HG02588 (cell line): Measurements from ENCODE around the gene FOCAD.
"Not testable (repeated sequence)": the region's sequence is repeated elsewhere in the genome, so short reads cannot be mapped to it uniquely, and the experiment has no call there.

ENCODE experiments used
- ATAC-seq: cut with Tn5 transposase; IDR thresholded peaks from one replicate; pipeline ENCODE4 v1.9.1; 2021; ENCODE audit warnings: mild to moderate bottlenecking, moderate library complexity; ENCODE audit not compliant: unreplicated experiment

Gene FOCAD, protein sequence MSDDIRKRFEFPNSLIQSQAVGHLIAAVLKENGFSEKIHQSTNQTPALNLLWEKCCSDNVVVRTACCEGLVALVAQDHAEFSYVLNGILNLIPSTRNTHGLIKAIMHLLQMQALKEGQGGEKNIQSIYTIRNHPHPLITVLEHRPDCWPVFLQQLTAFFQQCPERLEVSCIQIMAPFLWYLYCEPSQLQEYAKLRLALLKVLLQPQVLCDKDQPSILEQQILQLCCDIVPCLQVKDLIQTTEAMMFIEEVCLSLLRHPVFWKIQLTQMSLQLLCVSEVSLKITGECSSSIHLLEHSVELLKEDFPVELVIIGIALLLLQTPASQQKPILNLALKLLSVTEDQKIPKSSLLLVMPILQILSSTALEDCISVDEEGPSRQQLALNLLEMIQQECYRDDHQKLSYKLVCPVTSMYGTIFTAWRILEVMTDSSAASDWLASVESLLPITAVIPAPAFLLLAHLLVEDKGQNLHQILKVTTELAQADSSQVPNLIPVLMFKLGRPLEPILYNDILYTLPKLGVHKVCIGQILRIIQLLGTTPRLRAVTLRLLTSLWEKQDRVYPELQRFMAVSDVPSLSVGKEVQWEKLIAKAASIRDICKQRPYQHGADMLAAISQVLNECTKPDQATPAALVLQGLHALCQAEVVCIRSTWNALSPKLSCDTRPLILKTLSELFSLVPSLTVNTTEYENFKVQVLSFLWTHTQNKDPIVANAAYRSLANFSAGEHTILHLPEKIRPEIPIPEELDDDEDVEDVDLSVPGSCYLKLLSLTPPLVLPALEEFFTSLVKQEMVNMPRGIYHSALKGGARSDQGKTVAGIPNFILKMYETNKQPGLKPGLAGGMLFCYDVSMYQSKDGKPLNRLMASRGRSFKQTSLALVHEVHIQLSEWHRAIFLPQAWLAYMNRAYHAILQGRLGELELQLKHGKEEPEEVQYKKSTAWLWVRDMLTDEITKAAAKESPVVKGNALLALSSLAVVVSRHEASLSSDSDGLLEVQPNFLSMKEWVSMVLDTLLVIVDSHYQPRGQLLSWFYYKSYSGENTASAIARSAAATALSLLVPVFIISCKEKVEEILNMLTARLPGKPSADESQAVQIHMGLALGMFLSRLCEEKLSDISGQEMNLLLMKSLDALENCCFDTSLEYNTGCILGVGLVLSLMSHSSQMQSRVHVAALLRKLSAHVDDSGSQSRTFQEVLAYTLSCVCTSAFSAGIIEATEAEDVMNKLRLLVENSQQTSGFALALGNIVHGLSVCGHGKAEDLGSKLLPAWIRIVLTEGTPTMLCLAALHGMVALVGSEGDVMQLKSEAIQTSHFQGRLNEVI (N-terminal part only)

DNA sequence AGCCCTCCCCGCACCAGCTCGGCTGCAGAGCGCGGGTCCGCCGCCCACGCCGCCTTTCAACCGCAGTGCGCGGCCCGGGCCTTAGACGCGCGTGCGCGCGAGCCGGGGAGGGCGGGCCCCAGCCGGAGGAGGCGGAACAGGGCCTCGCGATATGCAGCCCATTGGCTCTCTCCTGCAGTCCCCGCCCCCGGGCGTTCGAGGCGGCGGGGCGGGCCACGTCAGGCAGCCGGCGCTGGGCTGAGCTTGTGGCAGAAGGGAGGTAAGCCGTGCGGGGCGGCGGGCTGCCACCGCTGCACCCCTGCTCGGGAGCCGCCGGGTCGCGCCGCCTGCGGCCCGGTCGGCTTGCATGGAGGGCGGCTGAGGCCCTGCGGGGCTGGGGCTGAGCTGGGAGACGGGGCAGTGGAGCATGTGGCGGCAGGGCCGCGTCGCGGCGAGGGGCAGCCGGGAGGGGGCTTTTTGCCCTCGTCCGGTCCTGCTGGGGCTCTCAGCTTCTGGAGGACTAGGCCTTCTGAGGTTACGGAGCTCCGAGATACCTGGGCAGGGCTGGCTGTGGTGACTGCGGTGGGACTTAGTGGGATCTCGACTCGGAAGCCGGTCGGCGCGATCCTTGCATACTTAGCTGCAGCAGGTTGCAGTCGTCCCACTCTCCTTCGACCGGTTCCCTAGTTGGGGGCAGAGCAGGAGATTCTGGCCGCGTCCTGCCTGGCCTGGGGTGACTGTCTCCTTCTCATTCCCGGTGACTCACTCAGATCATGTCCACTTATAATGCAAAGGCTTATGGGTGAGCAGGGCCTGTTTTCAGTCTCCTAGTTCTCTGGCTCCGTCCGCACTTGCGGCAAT lies at the start of gene FOCAD:
Gene FOCAD (plus strand): TSS at position 225 of the 840 bp plus-strand sequence. CDS start 31,095 bp downstream, outside the sequence.
- ATAC-seq, result peak; percentile 99

DNA sequence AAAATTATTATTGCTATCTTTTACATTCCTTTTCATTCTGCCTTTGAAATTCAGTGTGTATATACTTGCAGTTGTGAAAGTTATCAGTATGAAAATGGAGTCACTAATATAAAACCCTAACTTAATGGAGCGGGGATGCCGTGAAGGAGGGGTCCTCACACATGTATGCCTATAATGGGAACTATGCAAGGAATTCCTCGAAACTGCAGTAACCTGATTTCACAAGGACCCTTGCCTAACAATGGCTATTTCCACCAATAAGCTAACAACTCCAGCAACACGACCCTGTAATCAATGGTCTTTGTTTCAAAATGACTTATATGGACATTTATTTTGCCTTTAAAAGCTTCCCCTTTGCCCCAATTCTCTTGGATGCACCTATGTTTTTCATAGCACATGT lies 49.2 kb upstream of the FOCAD start:
- ATAC-seq, result no peak

DNA sequence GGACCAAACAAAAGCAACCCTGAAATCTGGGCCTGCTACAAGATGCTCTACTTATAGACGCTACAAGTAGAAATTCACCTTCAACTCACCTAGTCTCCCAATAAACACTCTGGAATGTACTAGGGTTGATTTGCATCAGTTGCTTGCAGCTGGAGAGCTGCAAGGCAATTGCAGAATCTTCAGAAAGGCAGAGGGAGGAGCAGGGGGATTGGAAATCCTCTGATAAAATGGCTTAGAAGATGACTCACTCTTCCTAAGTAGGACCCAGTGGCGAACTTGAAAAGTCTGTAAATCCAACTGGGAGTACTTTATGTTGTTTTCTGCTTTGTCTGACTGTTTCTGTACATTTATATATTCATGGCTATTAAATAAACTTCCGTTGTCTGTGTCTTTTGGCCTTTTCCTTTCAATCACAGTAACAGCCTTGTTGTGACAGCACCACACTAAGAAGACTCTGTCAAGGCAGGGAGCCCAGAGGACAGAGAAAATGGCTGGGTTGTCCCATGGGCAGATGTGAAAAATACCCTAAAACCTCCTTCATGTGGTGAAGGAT lies 47.1 kb upstream of the FOCAD start:
- ATAC-seq, result no peak

DNA sequence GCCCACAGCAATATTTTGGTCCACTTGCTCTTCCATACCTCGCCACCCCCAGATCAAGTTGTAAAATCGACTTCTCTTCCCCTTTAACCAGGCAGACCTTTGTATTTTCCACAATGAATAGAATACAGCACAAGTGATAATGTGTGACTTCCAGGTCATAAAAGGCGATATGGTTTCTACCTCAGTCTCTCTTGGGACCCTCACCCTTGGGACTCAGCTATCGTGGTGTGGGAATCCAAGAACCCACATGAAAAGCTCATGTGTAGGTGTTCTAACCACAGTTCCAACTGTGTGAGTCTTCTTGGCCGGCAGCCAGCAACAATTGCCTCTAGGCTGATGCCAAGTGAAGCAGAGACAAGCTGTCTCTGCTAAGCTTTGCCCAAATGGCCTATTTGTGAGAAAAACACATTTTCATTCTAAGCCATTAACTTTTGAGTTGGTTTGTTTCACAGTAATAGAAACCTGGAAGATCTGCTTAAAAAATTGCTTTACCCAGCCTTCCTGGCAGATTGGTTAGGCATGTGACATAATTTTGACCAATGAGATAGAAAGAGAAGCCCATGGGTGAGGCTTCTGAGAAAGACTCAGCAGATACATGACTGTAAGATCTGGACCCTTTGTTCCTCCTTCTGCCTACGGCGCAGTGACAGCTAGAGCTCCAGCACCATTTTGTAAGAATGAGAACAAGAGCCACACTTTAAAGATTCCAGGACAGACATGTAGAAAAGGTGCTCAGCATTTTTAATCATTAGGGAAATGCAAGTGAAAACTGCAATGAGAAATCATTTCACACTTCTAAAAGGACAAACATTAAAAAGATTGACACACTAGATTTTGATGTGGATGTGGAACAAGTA lies 43.5 kb upstream of the FOCAD start:
- peak; percentile 84 for ATAC-seq

DNA sequence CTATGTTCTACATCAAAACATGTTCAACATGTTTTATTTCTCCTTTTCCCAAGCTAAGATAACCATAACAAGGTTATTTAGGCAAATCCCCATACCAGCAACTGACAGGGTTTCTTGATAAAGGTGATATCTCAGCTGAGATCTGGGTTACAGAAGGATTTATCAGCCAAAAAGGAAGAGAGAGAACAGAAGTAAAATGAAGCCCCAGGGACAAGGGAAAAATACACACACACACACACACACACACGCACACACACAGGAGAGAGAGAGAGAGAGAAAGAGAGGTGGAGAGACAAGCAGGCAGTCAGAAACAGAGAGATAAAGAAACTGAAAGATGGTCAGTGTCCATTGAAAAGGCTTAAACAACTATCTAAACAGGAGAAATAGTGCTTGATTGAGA lies 42.0 kb upstream of the FOCAD start:
- ATAC-seq, result no peak

DNA sequence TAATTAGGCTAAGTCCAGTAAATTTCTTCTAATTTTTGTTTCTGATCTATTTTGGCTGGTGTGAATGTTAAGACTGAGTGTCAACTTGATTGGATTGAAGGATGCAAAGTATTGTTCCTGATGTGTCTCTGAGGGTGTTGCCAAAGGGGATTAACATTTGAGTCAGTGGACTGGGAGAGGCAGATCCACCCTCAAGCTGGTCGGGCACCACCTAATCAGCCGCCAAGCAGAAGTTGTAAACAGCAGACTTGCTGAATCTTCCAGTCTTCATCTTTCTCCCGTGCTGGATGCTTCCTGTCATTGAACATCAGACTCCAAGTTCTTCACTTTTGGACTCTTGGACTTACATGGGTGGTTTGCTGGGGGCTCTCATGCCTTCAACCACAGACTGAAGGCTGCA lies 40.4 kb upstream of the FOCAD start:
- ATAC-seq, result no peak

DNA sequence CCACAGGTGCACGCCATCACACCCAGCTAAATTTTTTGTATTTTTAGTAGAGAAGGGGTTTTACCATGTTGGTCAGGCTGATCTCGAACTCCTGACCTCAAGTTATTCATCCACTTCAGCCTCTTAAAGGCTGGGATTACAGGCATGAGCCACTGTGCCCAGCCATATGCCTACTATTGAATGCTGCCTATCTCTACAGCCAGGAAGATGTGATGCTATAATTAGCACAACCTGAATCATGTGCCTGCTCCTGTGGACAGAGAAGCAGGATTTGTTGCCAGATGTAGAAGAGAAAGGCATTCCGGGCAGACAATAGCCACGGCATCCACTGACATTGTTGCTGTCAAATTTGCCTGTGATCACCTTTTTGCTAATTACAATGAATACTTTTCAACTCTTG lies 37.4 kb upstream of the FOCAD start:
- ATAC-seq, result no peak

DNA sequence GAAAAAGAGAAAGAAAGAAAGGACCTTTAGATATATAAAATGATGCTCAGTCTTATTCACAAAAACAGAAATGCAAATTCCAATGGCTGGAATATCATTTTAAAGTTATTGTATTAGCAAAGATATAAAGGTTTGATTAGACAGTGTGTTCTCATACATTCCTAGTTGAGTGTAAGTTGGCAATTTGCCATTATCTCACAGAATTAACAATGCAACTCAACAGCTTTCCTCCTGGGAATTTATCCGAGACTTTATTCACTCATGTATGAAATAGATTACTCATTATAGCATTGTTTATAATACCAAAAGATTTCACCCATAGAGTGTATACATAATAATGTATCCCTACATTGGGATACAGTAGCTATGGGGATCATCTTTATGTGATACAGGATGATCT lies 34.7 kb upstream of the FOCAD start:
- no peak for ATAC-seq

DNA sequence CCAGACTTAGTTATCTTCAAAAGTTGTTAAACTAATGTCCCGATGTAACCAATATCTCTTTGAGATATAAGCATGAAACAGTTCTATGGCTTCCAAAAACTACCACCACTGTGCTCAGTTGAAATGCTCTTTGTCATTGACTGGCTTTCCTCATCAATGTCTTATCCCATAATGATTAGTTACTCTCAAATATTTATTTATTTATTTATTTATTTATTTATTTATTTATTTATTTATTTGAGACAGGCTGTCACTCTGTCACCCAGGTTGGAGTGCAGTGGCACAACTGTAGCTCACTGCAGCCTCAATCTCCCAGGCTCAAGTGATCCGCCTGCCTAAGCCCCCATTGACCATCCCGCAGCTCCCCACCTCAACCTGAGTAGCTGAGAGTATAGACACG lies 33.7 kb upstream of the FOCAD start:
- no peak for ATAC-seq

DNA sequence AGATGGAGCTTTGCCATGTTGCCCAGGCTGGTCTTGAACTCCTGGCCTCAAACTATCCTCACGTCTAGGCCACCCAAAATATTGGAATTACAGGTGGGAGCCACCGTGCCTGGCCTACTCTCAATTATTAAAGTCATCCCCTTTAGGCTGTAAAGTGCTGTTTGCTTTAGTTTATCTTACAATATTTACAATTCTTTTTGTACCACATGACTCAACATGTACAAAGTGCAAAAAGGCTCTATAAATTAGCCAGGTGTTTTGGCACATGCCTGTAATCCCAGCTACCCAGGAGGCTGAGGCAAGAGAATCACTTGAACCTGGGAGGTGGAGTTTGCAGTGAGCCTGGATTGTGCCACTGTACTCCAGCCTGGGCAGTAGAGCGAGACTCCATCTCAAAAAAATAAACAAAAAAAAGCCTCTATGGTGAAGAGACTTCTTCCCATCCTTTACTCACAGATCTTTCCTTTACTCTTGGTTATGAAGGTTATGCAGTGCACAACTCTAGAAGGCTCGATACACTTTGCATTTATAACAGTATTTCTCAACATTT lies 33.2 kb upstream of the FOCAD start:
- no peak for ATAC-seq

DNA sequence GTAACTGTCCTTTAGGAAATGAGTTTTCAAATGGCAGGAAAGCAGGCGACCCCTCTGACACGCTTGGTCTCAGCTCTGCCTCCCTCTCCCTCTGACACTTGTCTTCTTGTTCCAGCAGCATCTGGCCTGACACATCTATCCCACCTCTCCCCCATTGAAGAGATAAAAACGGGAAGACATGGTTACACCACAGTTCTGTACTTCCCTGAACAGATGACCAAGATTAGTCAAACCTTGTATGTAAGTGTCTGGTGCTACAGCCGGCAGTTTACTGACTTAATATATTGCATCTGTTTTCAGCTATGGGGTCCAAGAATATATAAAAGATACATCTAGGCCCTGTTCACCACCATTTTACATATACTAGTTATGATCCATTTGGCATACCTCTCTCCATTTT lies 32.1 kb upstream of the FOCAD start:
- no peak for ATAC-seq

DNA sequence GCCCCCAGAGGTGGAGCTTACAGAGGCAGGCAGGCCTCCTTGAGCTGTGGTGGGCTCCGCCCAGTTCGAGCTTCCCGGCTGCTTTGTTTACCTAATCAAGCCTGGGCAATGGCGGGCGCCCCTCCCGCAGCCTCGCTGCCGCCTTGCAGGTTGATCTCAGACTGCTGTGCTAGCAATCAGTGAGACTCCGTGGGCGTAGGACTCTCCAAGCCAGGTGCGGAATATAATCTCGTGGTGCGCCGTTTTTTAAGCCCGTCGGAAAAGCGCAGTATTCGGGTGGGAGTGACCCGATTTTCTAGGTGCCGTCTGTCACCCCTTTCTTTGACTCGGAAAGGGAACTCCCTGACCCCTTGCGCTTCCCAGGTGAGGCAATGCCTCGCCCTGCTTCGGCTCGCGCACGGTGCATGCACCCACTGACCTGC lies 25.8 kb upstream of the FOCAD start:
- ATAC-seq, result not testable (repeated sequence)

DNA sequence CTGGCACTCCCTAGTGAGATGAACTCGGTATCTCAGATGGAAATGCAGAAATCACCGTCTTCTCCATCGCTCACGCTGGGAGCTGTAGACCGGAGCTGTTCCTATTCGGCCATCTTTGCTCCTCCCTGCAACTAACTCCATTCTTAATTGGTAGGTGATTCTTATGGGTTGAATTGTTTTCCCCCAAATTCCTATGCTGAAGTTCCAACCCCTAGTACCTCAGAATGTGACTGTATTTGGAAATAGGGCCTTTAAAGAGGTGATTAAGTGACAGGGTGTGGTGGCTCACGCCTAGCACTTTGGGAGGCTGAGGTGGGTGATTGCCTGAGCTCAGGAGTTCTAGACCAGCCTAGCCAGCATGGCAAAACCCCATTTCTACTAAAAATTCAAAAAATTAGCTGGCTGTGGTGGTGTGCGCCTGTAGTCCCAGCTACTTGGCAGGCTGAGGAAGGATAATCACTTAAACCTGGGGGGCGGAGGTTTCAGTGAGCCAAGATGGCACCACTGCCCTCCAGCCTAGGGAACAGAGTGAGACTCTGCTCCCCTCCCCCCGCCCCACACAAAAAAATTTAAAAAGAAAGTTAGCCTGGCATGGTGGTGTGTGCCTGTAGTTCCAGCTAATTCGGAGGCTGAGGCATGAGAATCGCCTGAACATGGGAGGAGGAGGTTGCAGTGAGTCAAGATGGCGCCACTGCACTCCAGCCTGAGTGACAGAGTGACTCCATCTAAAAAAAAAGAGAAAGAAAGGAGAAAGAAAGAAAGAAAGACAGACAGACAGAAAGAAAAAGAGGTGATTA lies 25.2 kb upstream of the FOCAD start:
- no peak for ATAC-seq

DNA sequence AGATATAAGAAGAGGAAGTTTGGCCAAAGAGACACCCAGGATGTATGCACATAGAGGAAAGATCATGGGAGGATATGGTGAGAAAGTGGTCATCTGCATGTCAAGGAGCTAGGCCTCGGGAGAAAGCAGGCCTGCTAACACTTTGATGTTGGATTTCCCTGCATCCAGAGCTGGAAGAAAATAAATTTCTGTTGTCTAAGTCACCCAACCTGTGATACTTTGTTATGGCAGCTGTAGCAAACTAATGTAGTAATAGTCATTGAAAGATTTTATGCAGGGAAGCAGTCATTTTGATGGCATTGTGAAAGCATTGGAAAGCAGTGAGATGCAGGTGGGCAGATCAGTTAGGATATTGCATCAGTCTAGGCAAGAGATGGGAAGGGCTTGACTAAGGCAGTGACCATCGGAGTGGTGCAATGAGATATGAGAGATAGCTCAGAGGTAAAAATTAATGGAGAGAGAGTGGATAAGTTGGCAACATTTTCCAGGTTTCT lies 24.5 kb upstream of the FOCAD start:
- ATAC-seq, result no peak

DNA sequence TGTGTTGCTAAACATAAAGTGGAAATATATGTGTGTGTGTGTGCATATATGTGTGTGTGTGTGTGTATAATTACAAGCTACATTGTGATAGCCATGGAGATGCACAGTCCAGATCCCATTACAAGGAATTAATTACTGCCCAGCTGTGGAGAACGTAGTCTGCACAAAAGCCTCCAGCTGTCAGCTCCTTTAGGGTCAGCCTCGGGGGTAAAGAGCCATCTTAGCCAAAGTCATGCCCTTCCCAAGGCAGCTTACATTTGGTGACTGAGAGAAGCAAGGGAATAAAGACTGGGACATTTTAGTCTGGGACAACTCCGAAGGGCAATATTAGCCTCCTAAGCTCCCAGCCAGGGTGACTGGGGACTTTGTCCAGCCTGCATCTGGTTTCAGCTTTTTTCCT lies 21.9 kb upstream of the FOCAD start:
- no peak for ATAC-seq

DNA sequence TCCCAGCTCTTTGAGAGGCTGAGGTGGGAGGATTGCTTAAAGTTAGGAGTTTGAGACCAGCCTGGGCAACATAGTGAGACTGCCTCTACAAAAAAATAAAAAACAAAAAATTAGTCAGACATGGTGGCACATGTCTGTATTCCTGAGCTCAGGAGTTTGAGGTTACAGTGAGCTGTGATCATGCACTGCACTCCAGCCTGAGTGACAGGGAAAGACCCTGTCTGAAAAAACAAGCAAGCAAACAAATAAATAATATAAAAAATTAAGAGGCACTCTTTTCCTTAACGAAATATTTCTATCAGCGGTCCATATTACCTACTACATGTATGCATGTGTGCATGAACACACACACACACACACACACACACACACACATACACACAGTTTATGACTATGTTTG lies 20.9 kb upstream of the FOCAD start:
- no peak for ATAC-seq

DNA sequence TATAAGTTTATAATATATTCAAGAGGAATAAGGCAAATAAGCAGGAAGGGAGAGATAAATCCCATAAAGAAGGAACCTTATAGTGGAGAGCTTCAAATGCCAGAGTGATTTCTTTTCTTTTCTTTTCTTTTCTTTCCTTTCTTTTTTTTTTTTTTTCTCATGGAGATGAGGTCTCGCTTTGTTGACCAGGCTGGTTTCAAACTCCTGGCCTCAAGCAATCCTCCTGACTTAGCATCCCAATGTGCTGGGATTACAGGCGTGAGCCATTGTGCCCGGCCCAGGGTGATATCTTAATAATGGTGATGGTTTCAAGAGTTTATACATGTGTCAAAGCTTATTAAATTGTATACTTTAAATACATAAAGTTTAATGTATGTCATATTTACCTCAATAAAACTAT lies 19.6 kb upstream of the FOCAD start:
- ATAC-seq, result no peak

DNA sequence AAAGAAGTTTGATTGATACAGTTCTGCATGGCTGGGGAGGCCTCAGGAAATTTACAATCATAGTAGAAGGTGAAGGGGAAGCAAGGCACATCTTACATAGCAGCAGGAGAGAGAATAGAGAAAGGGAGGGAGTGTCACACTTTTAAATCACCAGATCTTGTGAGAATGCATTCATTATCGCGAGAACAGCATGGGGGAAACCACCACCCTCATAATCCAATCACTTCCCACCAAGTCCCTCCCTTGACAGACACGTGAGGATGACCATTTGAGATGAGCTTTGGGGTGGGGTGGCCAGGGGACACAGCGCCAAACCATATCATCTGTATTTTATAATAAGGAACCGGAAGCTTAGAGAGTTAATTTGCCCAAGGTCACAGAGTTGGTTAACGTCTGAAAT lies 13.7 kb upstream of the FOCAD start:
- ATAC-seq, result no peak
